ENCODE data around the gene CHSY1.

DNA sequence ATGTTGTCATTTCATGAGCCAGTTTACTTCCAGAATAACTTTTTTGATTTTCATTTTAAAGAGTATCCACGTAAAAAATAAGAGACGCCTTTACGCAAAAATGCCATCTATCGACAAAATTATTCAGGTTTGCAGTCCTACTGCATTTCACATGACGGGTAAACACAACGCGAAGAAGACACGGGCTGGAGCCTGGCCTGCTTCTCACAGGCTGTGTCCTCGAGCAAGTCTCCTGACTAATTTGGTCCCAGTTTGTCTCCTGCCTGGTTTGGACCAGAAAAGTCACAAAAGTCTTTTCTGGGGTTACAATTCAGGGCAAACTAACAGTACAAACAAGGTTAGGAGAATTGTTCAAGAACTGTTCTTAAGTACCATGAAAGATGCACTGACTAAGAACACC is 51.7 kb downstream of the CHSY1 start:
- TF ChIP-seq CTCF (IDR thresholded peaks at IDR 0.05; ENCODE audit: poor library complexity, severe bottlenecking) (no peak), TAF1 (IDR thresholded peaks at IDR 0.05; ENCODE audit: low read depth) (no peak), RAD21 (conservative IDR thresholded peaks at IDR 0.05) (no peak), SMC3 (conservative IDR thresholded peaks at IDR 0.05; ENCODE audit: poor library complexity) (no peak), REST (IDR thresholded peaks at IDR 0.05; ENCODE audit: borderline replicate concordance) (no peak)

All from neural cell (in vitro differentiated cells).